WTC11 (cell line): ENCODE results near the gene PNPLA8. TPM values are rescaled to one million over a fixed set of nuclear protein-coding genes. Genes with fewer than 3 reads are reported as not detected.

Experiments
- ATAC-seq: fragments of 200-7000 bp; cut with Tn5 transposase; 2 replicates; pipeline ENCODE4 v1.10.0; 2021; ENCODE audit warnings: mild to moderate bottlenecking, moderate library complexity
- CTCF ChIA-PET: fragments of 300-600 bp; sonication (Branson Sonifier 250); formaldehyde crosslinking; loops from one replicate; lab custom pipeline; 2021; ENCODE audit warnings: antibody characterized with exemption; lab: Charles Lee
- POLR2A ChIA-PET: fragments of 350-600 bp; sonication (Branson Sonifier 250); formaldehyde crosslinking; loops from one replicate; lab custom pipeline; 2021; ENCODE audit warnings: antibody characterized with exemption; lab: Charles Lee
- DNase-seq: peaks from one replicate; pipeline ENCODE4 v3.0.0; 2021; ENCODE audit warnings: low spot score
- H3K27ac Mint-ChIP-seq: 2 replicates; pipeline ENCODE4 v1.8.0; 2021; ENCODE audit warnings: mixed read lengths
- H3K27me3 Mint-ChIP-seq: 2 replicates; pipeline ENCODE4 v1.8.0; 2021; ENCODE audit warnings: low read depth, mild to moderate bottlenecking, moderate library complexity, mixed read lengths
- H3K36me3 Mint-ChIP-seq: 2 replicates; pipeline ENCODE4 v1.8.0; 2021; ENCODE audit warnings: mixed read lengths
- H3K4me1 Mint-ChIP-seq: 2 replicates; pipeline ENCODE4 v1.8.0; 2022; ENCODE audit warnings: mixed read lengths
- H3K4me3 Mint-ChIP-seq: 2 replicates; pipeline ENCODE4 v1.8.0; 2021; ENCODE audit warnings: mild to moderate bottlenecking, moderate library complexity, mixed read lengths
- H3K9me3 Mint-ChIP-seq: 2 replicates; pipeline ENCODE4 v1.8.0; 2021; ENCODE audit warnings: mixed read lengths
- NFE2L1 ChIP-seq: sonication (generic); formaldehyde crosslinking; IDR thresholded peaks from 2 replicates; pipeline ENCODE4 v1.8.1; 2023; ENCODE audit warnings: missing genetic modification reagents
- NR2C2 ChIP-seq: sonication (generic); formaldehyde crosslinking; IDR thresholded peaks from 2 replicates; pipeline ENCODE4 v1.8.0; 2022; ENCODE audit warnings: mild to moderate bottlenecking, missing genetic modification reagents
- OVOL2 ChIP-seq: fragments of 250-450 bp; sonication (Bioruptor Pico); IDR thresholded peaks from 2 replicates; pipeline ENCODE4 v1.9.0; 2021; ENCODE audit warnings: mild to moderate bottlenecking, borderline replicate concordance
- RELA ChIP-seq: sonication (generic); formaldehyde crosslinking; IDR thresholded peaks from 2 replicates; pipeline ENCODE4 v1.8.1; 2022; ENCODE audit warnings: missing genetic modification reagents, mild to moderate bottlenecking, borderline replicate concordance
- total RNA-seq: library from RNA; stranded (reverse); gene quantifications from 3 replicates; pipeline ENCODE4 v1.2.3, GENCODE V29; 2021
- TF ChIP-seq, protein P1 (sequence below): sonication (generic); formaldehyde crosslinking; IDR thresholded peaks from 2 replicates; pipeline ENCODE4 v1.8.0; 2023; ENCODE audit warnings: missing genetic modification reagents, mild to moderate bottlenecking, borderline replicate concordance
- TF ChIP-seq, protein P2 (sequence below): fragments of 250-450 bp; sonication (Bioruptor Pico); IDR thresholded peaks from 2 replicates; pipeline ENCODE4 v1.9.0; 2021; ENCODE audit warnings: mild to moderate bottlenecking
- TF ChIP-seq, protein P3 (sequence below): fragments of 250-450 bp; sonication (Bioruptor Pico); IDR thresholded peaks from 2 replicates; pipeline ENCODE4 v2.1.2; 2022; ENCODE audit warnings: mild to moderate bottlenecking, moderate library complexity
- TF ChIP-seq, protein P4 (sequence below): sonication (generic); formaldehyde crosslinking; IDR thresholded peaks from 2 replicates; pipeline ENCODE4 v1.8.0; 2022; ENCODE audit warnings: mild to moderate bottlenecking, missing genetic modification reagents
- TF ChIP-seq, protein P5 (sequence below): fragments of 250-450 bp; sonication (Bioruptor Pico); IDR thresholded peaks from 2 replicates; pipeline ENCODE4 v1.9.0; 2021; ENCODE audit warnings: mild to moderate bottlenecking, borderline replicate concordance
- TF ChIP-seq, protein P6 (sequence below): sonication (generic); formaldehyde crosslinking; IDR thresholded peaks from 2 replicates; pipeline ENCODE4 v1.8.0; 2022; ENCODE audit warnings: mild to moderate bottlenecking, missing genetic modification reagents
- TF ChIP-seq, protein P7 (sequence below): sonication (generic); formaldehyde crosslinking; IDR thresholded peaks from 2 replicates; pipeline ENCODE4 v1.8.0; 2022; ENCODE audit warnings: mild to moderate bottlenecking, missing genetic modification reagents
- TF ChIP-seq, protein P8 (sequence below): sonication (generic); formaldehyde crosslinking; IDR thresholded peaks from 2 replicates; pipeline ENCODE4 v1.8.1; 2022; ENCODE audit warnings: low read depth, mild to moderate bottlenecking, moderate library complexity, missing genetic modification reagents, borderline replicate concordance

PNPLA8 gene
- total RNA-seq, 1 experiment from 2014 or later = 12.4 TPM

DNA sequence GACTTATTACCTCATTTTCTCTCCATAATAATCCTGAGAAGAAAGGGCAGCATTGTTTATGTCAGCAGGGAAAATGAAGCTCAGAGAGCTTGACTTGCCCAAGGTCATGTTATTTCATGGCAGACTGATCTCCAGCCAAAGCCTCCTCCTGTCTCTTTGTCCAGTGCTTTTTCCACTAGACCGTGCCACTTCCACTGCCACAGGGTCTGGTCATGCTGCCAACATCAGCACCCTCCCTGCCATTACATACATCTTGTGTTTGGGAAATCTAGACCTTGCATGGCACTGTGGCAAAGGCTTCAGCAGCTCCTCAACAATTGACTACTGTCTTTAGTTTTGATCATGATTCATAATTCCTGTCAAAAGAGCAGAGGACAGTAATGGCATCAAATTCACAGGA lies 94.8 kb downstream of the PNPLA8 start:
- DNase-seq (no peak), ATAC-seq (no peak)
- no peaks in the 10 kb centered on the region for H3K27me3 Mint-ChIP-seq
- H3K27ac Mint-ChIP-seq = no peak overlapping the region
- ChIA-PET POLR2A (no interaction called here), CTCF (no interaction called here)
- no peak overlapping the region for H3K4me3 Mint-ChIP-seq
- H3K36me3 Mint-ChIP-seq = no peaks in the 10 kb centered on the region
- H3K9me3 Mint-ChIP-seq = peaks cover 7% of the 10 kb centered on the region
- TF ChIP-seq, protein P1, sequence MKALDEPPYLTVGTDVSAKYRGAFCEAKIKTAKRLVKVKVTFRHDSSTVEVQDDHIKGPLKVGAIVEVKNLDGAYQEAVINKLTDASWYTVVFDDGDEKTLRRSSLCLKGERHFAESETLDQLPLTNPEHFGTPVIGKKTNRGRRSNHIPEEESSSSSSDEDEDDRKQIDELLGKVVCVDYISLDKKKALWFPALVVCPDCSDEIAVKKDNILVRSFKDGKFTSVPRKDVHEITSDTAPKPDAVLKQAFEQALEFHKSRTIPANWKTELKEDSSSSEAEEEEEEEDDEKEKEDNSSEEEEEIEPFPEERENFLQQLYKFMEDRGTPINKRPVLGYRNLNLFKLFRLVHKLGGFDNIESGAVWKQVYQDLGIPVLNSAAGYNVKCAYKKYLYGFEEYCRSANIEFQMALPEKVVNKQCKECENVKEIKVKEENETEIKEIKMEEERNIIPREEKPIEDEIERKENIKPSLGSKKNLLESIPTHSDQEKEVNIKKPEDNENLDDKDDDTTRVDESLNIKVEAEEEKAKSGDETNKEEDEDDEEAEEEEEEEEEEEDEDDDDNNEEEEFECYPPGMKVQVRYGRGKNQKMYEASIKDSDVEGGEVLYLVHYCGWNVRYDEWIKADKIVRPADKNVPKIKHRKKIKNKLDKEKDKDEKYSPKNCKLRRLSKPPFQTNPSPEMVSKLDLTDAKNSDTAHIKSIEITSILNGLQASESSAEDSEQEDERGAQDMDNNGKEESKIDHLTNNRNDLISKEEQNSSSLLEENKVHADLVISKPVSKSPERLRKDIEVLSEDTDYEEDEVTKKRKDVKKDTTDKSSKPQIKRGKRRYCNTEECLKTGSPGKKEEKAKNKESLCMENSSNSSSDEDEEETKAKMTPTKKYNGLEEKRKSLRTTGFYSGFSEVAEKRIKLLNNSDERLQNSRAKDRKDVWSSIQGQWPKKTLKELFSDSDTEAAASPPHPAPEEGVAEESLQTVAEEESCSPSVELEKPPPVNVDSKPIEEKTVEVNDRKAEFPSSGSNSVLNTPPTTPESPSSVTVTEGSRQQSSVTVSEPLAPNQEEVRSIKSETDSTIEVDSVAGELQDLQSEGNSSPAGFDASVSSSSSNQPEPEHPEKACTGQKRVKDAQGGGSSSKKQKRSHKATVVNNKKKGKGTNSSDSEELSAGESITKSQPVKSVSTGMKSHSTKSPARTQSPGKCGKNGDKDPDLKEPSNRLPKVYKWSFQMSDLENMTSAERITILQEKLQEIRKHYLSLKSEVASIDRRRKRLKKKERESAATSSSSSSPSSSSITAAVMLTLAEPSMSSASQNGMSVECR (CRISPR knock-in tag) = no peak
- TF ChIP-seq, protein P2, sequence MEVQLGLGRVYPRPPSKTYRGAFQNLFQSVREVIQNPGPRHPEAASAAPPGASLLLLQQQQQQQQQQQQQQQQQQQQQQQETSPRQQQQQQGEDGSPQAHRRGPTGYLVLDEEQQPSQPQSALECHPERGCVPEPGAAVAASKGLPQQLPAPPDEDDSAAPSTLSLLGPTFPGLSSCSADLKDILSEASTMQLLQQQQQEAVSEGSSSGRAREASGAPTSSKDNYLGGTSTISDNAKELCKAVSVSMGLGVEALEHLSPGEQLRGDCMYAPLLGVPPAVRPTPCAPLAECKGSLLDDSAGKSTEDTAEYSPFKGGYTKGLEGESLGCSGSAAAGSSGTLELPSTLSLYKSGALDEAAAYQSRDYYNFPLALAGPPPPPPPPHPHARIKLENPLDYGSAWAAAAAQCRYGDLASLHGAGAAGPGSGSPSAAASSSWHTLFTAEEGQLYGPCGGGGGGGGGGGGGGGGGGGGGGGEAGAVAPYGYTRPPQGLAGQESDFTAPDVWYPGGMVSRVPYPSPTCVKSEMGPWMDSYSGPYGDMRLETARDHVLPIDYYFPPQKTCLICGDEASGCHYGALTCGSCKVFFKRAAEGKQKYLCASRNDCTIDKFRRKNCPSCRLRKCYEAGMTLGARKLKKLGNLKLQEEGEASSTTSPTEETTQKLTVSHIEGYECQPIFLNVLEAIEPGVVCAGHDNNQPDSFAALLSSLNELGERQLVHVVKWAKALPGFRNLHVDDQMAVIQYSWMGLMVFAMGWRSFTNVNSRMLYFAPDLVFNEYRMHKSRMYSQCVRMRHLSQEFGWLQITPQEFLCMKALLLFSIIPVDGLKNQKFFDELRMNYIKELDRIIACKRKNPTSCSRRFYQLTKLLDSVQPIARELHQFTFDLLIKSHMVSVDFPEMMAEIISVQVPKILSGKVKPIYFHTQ (CRISPR knock-in tag) = no peak
- no peak for TF ChIP-seq RELA (CRISPR knock-in tag)
- TF ChIP-seq, protein P3, sequence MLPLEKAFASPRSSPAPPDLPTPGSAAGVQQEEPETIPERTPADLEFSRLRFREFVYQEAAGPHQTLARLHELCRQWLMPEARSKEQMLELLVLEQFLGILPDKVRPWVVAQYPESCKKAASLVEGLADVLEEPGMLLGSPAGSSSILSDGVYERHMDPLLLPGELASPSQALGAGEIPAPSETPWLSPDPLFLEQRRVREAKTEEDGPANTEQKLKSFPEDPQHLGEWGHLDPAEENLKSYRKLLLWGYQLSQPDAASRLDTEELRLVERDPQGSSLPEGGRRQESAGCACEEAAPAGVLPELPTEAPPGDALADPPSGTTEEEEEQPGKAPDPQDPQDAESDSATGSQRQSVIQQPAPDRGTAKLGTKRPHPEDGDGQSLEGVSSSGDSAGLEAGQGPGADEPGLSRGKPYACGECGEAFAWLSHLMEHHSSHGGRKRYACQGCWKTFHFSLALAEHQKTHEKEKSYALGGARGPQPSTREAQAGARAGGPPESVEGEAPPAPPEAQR (CRISPR knock-in tag) = no peak
- TF ChIP-seq NFE2L1 (CRISPR knock-in tag) = no peak
- TF ChIP-seq, protein P4, sequence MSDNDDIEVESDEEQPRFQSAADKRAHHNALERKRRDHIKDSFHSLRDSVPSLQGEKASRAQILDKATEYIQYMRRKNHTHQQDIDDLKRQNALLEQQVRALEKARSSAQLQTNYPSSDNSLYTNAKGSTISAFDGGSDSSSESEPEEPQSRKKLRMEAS (CRISPR knock-in tag) = no peak
- TF ChIP-seq, protein P5, sequence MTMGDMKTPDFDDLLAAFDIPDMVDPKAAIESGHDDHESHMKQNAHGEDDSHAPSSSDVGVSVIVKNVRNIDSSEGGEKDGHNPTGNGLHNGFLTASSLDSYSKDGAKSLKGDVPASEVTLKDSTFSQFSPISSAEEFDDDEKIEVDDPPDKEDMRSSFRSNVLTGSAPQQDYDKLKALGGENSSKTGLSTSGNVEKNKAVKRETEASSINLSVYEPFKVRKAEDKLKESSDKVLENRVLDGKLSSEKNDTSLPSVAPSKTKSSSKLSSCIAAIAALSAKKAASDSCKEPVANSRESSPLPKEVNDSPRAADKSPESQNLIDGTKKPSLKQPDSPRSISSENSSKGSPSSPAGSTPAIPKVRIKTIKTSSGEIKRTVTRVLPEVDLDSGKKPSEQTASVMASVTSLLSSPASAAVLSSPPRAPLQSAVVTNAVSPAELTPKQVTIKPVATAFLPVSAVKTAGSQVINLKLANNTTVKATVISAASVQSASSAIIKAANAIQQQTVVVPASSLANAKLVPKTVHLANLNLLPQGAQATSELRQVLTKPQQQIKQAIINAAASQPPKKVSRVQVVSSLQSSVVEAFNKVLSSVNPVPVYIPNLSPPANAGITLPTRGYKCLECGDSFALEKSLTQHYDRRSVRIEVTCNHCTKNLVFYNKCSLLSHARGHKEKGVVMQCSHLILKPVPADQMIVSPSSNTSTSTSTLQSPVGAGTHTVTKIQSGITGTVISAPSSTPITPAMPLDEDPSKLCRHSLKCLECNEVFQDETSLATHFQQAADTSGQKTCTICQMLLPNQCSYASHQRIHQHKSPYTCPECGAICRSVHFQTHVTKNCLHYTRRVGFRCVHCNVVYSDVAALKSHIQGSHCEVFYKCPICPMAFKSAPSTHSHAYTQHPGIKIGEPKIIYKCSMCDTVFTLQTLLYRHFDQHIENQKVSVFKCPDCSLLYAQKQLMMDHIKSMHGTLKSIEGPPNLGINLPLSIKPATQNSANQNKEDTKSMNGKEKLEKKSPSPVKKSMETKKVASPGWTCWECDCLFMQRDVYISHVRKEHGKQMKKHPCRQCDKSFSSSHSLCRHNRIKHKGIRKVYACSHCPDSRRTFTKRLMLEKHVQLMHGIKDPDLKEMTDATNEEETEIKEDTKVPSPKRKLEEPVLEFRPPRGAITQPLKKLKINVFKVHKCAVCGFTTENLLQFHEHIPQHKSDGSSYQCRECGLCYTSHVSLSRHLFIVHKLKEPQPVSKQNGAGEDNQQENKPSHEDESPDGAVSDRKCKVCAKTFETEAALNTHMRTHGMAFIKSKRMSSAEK (CRISPR knock-in tag) = no peak
- TF ChIP-seq, protein P6, sequence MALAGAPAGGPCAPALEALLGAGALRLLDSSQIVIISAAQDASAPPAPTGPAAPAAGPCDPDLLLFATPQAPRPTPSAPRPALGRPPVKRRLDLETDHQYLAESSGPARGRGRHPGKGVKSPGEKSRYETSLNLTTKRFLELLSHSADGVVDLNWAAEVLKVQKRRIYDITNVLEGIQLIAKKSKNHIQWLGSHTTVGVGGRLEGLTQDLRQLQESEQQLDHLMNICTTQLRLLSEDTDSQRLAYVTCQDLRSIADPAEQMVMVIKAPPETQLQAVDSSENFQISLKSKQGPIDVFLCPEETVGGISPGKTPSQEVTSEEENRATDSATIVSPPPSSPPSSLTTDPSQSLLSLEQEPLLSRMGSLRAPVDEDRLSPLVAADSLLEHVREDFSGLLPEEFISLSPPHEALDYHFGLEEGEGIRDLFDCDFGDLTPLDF (CRISPR knock-in tag) = no peak
- no peak for TF ChIP-seq OVOL2 (CRISPR knock-in tag)
- no peaks in the 10 kb centered on the region for H3K4me1 Mint-ChIP-seq

DNA sequence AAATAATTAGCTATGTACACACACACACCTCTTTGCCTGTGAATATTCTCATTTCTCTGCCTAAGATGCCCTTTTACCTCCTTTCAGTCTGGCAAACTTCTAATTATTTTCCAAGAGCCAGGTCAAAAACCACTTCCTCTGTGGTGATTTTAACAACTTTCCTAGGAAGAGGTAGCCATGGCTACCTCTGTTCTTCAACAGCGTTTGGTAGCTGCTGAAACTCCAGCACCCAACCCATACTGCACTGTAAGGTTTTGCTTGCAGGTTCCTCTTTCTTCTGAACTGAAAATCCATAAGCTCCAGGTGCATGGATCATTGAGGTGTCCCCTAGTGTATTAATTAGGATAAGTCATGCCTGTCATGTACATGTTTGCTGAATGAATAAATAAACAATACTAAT lies 95.3 kb downstream of the PNPLA8 start:
- H3K4me3 Mint-ChIP-seq = no peak overlapping the region
- peaks cover 7% of the 10 kb centered on the region for H3K9me3 Mint-ChIP-seq
- no peaks in the 10 kb centered on the region for H3K4me1 Mint-ChIP-seq
- H3K27ac Mint-ChIP-seq = no peak overlapping the region
- TF ChIP-seq, protein P7, sequence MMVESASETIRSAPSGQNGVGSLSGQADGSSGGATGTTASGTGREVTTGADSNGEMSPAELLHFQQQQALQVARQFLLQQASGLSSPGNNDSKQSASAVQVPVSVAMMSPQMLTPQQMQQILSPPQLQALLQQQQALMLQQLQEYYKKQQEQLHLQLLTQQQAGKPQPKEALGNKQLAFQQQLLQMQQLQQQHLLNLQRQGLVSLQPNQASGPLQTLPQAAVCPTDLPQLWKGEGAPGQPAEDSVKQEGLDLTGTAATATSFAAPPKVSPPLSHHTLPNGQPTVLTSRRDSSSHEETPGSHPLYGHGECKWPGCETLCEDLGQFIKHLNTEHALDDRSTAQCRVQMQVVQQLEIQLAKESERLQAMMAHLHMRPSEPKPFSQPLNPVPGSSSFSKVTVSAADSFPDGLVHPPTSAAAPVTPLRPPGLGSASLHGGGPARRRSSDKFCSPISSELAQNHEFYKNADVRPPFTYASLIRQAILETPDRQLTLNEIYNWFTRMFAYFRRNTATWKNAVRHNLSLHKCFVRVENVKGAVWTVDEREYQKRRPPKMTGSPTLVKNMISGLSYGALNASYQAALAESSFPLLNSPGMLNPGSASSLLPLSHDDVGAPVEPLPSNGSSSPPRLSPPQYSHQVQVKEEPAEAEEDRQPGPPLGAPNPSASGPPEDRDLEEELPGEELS (CRISPR knock-in tag) = no peak
- TF ChIP-seq, protein P8, sequence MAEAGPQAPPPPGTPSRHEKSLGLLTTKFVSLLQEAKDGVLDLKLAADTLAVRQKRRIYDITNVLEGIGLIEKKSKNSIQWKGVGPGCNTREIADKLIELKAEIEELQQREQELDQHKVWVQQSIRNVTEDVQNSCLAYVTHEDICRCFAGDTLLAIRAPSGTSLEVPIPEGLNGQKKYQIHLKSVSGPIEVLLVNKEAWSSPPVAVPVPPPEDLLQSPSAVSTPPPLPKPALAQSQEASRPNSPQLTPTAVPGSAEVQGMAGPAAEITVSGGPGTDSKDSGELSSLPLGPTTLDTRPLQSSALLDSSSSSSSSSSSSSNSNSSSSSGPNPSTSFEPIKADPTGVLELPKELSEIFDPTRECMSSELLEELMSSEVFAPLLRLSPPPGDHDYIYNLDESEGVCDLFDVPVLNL (CRISPR knock-in tag) = no peak
- TF ChIP-seq NR2C2 (CRISPR knock-in tag) = no peak
- H3K27me3 Mint-ChIP-seq = no peaks in the 10 kb centered on the region
- DNase-seq (no peak), ATAC-seq (no peak)
- ChIA-PET POLR2A (no interaction called here), CTCF (no interaction called here)
- no peaks in the 10 kb centered on the region for H3K36me3 Mint-ChIP-seq
